GDM1 (cell line): ENCODE measurements around the gene WFDC5.
"Not testable (repeated sequence)": the region's sequence is repeated elsewhere in the genome, so short reads cannot be mapped to it uniquely, and the experiment has no call there.

Experiments used
- DNase-seq: peaks from one replicate; lab custom pipeline; 2025; lab: John Stamatoyannopoulos, UW

The WFDC5 gene

GRCh38 chr20:45087814-45088213 lies 27.2 kb downstream of the WFDC5 start:
- no peak for DNase-seq

GRCh38 chr20:45087097-45087790 lies 27.7 kb downstream of the WFDC5 start:
- no peak for DNase-seq

DNA sequence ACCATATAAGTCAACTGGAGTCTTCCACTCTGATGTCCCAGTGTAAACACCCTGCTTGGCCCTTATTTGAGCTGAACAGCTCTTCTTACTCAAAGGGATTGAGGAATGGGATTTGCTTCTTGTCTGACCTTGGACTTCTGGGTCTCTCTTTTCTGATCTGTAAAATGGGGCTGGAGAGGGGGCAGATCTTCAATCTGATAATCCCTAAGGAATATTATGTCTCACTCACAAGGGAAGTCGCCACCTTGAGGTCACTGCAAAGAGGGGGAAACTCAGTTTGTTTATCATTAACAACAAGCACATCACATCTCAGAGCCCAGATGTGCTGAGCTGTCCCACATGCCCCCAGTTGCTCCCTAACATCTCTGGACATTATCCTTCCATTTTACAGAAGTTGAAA lies 29.1 kb downstream of the WFDC5 start:
- no peak for DNase-seq

DNA sequence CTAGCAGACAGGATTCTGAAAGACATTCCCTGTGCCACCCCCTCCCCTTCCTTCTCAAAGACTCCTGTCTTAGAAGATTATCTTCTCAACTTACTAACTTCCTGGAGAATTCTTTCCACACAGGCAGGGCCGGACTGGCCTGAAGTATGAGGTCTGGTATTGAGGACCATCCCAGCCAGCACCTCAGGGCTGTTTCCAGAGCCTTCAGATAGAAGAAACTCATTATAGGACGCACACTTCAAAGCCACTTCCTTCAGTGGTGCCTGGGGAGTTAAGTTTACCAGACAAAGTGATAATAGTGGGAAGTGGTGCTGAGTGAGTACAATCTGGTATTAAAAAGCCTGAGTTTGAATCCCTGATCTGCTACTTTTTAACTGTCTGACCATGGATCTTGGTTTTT lies 29.7 kb downstream of the WFDC5 start:
- DNase-seq = no peak

GRCh38 chr20:45083127-45083526 lies 31.8 kb downstream of the WFDC5 start:
- no peak for DNase-seq

GRCh38 chr20:45082468-45082867 lies 32.5 kb downstream of the WFDC5 start:
- no peak for DNase-seq

- DNase-seq = no peak
Observed at GRCh38 chr20:45080867-45081624, 33.9 kb downstream of the WFDC5 start.

DNA sequence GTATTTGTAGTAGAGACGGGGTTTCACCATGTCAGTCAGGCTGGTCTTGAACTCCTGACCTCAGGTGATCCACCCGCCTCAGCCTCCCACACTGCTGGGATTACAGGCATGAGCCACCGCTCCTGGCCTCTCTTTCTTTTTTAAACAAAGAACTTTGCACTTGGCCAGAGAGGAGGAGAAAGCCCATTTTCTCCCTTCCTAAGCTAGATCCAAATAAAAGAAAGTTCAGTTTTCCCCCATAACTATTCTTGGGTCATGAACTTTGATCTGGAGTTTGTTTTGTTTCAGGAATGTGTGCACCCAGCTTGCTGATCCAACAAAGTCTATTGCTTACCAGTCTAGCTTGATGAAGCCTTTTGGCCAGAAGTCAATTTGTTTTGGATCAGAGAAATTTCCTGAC lies 37.4 kb downstream of the WFDC5 start:
- no peak for DNase-seq

- DNase-seq = no peak
Observed at GRCh38 chr20:45073221-45073620, 41.8 kb downstream of the WFDC5 start.

- no peak for DNase-seq
Observed at GRCh38 chr20:45072066-45072465, 42.9 kb downstream of the WFDC5 start.

DNA sequence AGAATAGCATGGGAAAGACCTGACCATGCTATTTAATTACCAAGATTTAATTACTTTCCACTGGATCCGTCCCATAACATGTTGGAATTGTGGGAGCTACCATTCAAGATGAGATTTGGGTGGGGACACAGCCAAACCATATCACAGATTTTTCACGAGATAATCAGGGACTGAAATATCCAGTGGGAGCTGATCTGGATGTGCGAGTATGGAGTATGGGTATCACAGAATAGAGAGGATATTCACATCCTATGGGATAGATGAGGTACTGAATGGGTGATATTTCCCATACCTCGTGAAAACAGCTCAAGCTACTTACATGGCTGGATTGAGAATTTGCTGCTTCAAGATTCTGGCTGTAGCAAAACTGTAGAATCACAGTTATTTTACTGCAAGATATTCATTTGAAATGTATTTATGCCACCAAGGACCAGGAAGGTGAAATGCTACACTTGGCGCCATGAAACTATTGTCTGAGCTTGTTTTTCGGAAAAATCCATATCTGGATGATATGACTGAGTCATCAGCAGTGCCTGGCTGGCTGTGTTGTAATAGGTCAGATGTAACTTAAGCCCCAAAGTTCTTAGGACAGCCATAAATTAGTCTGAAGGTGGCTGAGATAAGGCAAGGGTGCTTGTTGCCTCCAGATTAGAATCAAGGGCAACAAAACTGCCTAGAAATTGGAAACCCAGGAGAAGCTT lies 43.9 kb downstream of the WFDC5 start:
- DNase-seq = no peak

DNA sequence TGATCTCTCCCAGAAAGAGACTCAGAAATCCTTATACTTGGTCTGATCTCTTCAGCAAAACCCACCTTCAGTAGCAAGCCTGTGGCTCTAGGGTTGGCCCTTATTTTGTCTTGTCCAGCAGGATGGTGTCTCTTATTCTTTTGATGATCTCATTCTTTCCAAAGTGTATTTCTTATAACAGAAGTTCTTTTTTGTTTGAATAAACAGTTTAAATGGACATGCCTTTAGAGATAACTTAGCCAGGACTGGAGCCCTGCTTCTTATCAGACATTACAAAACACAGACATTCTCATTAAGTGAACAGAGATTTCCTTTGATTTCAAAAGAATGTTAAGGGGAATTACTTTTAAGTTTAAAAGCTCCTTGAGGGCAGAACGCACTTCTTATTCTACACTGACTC lies 45.7 kb downstream of the WFDC5 start:
- DNase-seq = no peak

GRCh38 chr20:45067558-45067957 lies 47.4 kb downstream of the WFDC5 start:
- DNase-seq = no peak

DNA sequence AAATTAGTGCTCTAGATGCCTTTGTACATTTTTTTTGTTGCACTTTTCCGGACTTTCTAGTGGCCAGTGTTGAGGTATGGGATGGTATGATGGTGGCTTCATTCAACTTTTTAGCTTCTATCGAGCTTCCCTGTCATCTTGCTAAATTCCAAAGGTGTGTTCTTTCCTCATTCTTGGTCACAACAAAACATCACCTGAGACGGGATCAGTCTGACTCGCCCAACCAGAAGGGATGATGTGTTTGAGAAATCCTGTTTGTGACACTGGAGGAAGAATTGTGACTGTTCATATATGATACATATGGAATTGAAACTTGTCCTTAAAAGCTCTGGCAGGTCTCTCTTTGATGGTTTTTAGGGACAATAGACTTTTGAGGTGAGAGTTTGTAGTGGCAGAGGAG lies 47.9 kb downstream of the WFDC5 start:
- DNase-seq = no peak

GRCh38 chr20:45066372-45066771 lies 48.6 kb downstream of the WFDC5 start:
- no peak for DNase-seq

GRCh38 chr20:45064812-45065211 lies 50.2 kb downstream of the WFDC5 start:
- DNase-seq = no peak

DNA sequence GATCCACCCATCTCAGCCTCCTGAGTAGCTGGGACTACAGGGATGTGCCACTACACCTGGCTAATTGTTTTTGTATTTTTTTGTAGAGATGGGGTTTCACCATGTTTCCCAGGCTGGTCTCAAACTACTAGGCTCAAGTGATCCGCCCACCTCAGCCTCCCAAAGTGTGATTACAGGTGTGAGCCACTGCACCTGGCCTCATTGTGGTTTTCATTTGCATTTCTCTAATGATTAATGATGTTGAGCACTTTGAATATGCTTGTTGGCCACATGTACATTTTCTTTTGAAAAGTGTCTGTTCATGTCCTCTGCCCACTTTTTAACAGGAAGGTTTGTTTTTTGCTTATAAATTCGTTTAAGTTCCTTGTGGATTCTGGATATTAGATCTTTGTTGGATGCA lies 51.9 kb downstream of the WFDC5 start:
- not testable (repeated sequence) for DNase-seq

DNA sequence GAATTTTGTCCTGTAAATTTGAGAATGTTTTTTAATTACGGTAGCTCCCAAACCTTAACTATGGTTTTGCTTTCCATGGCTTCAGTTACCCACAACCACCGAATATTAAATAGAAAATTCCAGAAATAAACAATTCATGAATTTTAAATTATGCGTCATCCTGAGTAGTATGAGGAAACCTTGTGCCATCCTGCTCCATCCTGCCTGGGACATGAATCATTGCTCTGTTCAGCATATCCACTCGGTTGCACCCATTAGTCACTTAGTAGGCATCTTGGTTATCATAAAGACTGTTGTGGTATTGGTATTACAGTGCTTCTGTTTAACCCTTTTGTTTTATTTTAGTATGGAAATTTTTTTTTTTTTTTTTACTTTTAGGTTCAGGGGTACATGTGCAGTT lies 53.7 kb downstream of the WFDC5 start:
- DNase-seq = no peak

DNA sequence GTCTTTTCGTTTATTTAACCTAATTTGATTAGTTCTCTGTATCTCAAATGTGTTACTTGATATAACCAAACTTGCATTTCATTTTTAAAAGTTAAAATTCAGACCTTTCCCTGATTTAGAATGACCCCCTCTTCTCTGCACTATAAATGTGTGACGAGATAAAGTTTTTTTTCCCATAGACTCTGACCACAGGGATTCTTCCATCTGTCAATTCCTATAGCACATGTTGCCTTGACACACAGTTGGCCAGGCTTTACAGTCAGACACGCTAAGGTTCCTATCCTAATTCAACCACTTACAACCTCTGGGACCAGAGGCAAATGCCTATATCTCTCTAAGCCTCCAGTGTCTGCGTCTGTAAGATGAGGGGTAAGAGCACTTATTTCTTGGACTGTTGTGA lies 54.7 kb downstream of the WFDC5 start:
- no peak for DNase-seq
